Measurements from ENCODE around the gene ITSN2. TPM values are rescaled to one million over a fixed set of nuclear protein-coding genes. Genes with fewer than 3 reads are reported as not detected.
"Not testable (repeated sequence)": the region's sequence is repeated elsewhere in the genome, so short reads cannot be mapped to it uniquely, and the experiment has no call there.

Gene ITSN2
- 13.2 TPM for polyA plus RNA-seq (2013, experiment 1 of 2; ENCODE audit: insufficient read length)
- polyA plus RNA-seq (2013, experiment 2 of 2; ENCODE audit: insufficient read length) = 12.6 TPM

DNA sequence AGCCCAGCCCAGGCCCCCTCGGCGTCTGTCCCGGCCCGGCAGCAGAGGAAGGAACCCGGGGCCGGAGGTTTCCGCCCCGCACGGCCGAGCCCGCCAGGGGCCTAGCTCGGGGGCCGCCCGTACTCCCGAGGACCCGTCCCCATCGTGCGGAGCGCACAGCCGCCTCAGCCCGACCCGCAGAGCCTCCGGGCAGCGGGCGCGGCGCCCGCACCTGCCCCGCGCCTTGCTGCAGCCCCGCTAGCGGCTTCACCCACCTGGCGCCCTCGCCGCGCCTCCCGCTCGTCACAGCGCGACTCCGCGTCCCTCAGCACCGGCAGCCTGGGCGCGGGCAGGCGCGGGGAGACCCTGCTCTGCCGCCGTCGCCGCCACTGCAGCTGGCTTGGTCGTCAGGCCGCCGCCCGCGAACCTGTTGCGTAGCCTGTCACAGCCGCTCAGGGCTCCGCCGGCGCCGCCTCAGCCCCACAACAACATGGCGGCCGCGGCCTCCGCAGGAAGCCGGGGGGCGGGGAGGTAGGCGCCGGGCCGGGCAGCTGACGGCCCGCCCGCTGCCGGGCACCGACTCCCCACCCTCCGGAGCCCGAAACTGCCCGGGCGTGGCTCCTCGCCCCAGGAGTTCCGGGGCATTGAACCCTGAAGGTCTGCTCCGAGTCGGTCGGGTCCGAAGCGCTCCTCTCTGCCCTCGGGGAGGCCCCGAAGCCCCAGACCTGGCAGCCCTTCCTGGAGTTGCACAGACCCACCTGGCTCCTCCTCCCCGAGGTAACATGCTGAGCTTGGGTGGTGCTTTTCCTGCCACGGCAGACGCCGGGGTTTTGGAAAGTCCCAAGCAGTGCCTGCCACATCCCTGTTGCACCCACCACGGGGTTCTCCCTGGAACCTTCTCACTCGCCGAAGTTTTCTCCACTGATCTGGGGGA, at the start of gene ITSN2:
Gene ITSN2 (minus strand): TSS at position 487 of the 913 bp plus-strand sequence. CDS start 32,454 bp downstream, outside the sequence.
- DNase-seq = peak; percentile 66

DNA sequence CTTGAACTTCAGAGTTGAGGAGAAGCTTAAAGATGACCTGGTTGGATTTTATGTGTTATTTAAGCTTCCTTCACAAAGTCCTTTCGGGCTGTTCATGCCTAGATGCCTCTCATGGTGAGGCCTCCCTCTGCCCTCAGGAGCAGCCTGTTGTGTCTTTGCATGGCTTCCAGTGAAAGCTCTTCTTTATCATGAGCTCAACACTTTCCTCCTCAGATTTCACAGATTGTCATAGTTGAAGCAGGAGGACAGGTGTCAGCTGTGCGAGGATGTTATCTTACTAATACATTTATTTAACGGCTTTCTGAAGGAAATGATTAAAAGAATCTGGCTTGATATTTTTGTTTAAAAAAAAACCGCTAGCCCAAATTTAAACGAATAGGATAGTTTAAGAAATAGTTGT, 48.8 kb upstream of the ITSN2 start:
- no peak for DNase-seq

DNA sequence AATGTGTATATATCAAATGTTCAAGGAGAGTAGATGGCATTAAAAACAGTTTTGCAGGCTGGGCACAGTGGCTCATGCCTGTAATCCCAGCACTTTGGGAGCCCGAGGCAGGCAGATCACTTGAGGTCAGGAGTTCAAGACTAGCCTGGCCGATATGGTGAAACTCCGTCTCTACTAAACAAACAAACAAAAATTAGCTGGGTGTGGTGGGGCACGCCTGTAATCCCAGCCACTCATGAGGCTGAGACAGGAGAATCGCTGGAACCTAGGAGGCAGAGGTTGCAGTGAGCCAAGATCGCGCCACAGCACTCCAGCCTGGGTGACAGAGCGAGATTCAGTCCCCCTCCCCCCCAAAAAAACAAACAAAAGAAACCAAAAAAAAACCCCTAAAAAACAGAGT, 48.4 kb upstream of the ITSN2 start:
- not testable (repeated sequence) for DNase-seq

DNA sequence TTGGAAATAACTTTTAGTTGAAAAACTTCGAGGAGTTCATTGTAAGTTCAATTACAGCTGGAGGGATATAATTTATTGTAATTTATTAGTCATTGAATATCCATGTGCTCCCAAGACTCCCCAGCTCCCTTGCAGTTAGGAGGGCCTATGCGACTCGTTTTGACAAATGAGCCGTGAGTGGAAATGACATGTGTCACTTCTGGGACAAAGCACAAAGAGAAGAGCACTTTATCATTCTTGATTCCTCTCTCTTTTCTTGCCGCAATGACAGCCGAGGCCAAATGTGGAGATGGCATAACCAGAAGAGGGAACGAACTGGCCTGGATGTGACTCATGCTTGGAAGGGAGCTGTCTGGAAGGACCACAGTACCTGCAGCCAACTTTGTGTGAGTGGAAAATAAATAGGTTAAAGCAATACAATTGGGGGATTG, 44.2 kb upstream of the ITSN2 start:
- peak; percentile 36 for DNase-seq

DNA sequence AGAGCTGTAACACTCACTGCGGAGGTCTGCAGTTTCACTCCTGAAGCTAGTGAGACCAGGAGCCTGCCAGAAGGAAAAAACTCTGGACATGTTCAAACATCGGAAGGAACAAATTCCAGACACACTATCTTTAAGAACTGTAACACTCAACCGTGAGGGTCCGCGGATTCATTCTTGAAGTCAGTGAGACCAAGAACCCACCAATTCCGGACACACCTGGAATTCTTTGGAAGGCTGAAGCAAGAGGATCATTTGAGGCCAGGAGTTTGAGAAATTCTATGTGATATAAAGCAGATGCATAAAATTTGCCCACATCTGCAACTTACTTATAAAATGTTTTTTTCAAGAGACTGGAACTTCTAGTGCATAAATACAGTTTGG, 43.5 kb upstream of the ITSN2 start:
- no peak for DNase-seq

DNA sequence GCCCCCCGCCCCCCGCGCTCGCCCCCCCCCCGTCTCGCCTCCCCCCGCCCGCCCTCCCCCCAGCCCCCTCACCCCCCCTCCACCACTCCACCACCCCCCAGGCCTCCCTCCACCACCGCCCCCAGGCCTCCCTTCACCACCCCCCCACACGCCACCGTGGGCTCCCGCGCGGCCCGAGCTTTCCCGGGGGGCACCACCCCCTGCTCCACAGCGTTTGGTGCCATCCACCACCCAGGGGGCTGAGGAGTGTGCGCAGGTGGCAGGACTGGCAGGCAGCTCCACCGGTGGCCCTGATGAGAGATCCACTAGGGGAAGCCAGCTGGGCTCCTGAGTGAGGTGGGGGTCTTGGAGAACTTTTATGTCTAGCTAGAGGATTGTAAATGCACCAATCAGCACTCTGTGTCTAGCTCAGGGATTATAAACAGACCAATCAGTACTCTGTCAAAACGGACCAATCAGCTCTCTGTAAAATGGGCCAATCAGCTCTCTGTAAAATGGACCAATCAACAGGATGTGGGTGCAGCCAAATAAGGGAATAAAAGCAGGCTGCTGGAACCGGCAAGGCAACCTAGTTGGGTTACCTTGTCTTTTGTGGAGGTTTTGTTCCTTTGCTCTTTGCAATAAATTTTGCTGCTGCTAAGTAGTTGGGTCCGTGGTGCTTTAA, 43.0 kb upstream of the ITSN2 start:
- no peak for DNase-seq

DNA sequence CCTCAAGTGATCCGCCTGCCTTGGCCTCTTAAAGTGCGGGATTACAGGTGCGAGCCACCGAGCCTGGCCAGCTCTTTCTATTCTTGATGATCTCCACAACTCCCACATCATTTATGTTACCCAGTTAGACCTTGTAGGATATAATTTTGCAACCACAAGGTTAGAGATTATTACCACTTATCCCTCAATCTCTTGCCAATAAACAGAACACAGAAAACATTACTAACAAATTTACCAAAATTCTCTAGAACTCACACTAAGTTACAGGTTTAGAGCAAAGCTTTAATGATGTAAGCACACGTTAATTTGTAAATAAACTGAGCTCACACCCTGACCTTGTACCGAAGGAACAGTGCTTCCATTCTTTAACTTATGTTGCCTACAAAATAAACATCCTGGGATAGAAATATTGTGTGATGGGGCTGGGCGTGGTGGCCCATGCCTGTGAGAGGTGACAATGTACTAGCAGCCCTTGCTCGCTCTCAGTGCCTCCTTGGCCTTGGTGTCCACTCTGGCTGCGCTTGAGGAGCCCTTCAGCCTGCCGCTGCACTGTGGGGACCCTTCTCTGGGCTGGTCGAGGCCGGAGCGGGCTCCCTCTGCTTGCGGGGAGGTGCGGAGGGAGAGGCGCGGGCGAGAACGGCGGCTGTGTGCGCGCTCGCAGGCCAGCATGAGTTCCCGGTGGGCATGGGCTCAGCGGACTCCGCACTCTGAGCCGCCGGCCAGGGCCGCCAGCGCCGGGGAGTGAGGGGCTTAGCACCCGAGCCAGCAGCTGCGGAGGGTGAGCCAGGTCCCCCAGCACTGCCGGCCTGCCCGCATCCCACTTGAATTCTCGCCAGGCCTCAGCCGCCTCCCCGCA, 42.1 kb upstream of the ITSN2 start:
- no peak for DNase-seq

DNA sequence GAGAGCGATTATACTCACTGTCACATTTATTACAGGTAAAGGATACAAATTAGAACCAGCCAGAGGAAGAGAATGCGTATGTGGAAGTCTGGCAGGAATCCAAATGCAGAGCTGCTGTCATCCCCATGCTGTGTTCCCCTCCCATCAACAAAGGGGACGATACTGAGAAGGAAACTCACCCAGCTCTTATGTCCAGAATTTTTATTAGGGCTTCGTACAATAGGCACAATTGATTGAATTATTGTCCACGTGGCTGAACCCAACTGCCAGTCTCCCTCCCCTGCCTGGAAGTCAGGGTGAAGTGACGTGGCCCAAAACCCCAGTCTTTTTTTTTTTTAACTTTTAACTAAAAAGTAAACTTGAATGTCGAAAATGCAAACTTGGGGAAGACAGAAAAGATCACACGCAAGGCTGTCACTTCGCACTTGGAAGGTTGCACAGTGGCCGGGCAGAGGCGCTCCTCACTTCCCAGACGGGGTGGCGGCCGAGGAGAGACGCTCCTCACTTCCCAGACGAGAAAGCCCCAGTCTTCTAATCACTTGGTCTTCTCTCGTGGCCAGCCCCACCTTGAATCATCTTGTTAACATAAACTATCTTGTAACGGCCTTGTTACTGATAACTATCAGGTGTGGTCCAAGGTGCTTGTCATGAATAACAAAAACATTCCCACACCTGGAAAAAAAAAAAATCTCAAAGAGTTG, 40.0 kb upstream of the ITSN2 start:
- no peak for DNase-seq

DNA sequence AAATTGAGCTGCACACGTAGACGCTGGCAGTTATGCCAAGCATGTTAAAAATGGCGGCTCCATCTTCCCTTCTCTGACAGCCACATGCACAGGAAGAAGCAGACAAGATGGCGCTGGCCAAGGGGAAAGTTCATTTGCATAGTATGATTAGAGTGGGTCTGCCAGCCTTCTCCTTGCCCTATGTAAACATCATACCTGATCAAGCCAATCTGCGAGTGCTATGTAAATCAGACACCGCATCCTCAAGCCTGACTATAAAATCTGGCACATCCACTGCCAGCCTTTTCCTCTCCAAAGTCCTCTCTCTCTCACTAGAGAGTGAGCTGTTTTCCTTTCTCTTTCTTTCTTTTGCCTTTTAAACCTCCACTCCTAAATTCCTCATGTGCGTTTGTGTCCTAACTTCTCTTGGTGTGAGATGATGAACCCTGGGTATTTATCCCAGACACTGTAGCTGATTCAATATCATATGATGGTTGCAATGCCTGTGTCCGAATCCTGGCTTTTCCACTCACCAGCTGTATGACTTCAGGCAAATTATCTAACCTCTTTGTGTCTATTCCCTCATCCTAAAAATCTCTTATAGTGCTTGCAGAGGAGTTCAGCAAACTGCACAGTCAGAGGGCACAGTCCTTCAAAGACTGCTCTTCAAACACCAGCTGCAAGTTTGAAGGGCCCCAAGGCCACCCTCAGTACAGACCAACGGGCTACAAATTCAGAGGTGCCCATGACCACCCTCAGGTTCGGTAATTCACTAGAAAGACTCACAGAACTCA, 39.3 kb upstream of the ITSN2 start:
- no peak for DNase-seq

DNA sequence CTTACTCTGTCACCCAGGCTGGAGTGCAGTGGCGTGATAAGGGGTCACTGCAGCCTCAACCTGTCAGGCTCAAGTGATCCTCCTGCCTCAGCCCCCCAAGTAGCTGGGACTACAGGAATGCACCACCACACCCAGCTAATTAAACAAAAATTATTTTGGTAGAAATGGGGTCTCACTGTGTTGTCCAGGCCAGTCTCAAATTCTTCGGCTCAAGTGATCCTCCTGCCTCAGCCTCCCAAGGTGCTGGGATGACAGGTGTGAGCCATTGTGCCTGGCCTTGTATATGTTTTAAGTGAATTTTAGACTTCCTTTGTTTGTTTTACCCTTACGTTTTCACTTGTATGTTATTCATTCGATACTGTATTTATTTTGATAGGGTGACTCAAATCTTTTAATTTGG, 34.7 kb upstream of the ITSN2 start:
- DNase-seq = no peak

DNA sequence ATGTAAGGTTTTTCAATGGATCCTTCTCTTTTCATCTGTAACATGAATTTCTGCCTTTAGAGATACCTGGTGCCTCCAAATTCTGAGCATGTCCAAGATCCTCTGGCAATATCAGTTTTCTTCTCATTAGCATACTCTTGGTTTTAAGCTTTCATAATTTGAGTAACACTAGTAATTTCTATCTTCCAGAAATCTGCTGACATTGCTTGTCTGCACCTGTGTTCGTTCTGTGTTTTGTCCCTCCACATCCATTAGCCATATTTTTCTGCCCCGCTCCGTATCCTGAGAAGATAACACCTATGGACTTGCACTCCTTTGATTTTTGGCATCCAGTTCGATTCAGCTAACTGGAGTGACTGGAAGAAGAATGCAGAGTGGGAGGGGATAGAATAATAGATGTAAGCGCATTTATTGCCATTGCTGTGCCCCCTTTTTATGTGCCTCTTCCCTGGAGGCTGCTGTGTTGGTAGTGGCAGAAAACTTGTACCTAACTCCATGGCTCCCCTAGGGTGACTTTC, 32.3 kb upstream of the ITSN2 start:
- no peak for DNase-seq

DNA sequence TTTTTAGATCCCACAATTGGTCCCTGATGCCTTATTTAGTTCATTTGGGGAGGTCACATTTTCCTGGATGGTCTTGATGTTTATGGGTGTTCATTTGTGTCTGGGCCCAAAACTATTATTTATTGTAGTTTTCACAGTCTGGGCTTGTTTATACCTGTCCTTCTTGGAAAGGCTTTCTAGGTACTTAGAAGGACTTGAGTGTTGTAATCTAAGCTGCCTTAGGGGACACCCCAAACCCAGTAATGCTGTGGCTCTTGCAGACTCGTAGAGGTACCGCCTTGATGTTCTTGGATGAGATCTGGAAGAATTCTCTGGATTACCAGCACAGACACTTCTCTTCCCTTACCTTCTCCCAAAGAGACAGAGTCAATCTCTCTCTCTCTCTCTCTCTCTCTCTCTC, 25.0 kb upstream of the ITSN2 start:
- no peak for DNase-seq

DNA sequence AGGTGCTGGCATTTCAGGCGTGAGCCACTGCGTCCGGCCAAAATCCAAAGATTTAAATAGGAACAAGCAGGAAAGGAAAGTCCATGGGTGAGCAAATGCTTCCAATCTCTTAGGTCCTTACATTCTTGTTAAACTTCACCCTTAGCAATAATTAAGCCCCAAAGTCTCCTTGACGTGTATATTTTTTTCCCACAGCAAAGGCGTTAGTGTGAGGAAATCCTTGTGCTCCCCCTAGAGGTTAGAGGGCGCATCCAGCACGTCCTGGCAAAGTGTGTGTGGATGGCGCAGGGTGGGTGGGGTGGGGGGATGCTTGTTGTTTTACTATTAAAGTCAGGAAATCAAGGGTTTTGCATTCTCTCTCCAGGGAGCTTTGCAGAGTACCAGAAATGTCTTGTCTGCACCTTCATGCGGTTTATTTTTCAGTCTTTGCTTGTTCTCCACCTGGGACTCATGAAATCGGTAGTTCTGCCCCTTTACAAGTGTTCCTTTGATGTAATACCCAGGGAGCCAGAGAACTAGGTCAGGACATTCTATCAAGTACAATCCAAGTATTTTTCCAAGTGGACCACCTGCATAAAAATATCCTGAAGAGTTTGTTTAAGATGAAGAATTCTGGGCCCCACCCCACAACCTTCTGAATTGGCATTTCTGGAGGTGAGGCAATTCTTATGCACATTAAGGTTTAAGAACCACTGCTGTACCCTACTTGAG, 22.2 kb upstream of the ITSN2 start:
- peak; percentile 64 for DNase-seq

DNA sequence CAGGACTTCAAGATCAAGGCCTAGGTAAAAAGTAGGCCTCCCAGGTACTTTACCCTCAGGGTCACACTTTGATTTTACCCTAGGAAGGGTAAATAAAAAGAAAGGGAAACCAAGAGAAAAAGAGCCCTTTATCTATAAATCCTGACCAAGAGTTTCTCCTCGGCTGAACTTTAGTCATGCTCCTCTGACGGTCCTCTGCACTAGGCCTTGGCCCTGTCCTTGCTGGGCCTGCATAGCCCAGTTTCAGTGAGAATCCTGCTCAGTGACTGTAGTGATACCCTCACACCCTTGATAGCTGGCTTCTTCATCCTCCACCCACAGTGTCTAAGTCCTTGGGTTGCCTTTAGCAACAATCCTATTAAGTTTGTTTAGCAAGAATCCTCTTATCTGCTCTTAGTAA, 20.5 kb upstream of the ITSN2 start:
- DNase-seq = no peak

DNA sequence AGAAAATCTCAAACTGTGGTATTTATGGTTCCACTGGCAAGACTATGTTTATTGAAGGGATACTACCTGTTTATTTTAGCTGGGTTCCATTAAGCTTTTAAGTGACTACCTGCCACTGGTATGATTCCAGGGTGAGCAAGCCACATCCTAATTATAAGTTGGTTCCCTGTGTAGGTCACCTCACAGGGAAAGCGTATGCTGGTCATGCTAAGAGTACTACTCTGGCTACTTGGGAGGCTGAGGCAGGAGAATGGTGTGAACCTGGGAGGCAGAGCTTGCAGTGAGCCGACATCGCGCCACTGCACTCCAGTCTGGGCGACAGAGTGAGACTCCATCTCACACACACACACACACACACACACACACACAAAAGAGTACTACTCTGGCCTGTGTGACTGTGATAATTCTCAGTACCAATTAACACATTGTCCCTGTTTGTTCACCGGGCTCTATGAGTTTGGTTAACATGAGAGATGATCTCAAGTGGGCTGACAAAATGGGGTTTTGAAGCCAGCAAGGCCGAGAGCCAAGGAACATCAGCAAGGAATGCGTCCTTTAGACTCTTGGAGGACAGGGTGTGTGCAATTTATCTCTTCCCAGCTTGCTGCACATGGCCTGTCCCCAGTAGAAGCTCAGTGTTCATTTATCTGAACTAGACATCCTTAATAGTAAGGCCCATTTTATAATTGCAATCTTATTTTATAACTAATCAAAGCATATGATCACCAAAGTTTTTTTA, 15.2 kb upstream of the ITSN2 start:
- DNase-seq = no peak

DNA sequence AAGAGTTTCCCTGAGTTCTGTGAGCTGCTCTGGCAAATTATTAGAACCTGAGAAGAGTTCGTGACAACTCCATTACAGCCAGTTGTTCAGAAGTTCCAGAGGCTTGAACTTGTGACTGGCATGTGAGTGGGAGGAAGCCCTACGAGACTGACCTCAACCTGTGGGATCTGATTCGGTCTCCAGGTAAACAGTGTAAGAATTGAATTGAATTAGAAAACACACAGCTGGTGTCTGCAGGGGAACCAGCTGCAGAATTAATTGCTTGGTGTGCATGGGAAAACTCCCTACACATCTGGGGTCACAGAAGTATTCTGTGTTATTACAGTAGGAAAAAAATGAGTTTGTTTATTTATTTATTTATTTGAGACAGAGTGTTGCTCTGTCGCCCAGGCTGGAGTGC, 14.0 kb upstream of the ITSN2 start:
- no peak for DNase-seq

DNA sequence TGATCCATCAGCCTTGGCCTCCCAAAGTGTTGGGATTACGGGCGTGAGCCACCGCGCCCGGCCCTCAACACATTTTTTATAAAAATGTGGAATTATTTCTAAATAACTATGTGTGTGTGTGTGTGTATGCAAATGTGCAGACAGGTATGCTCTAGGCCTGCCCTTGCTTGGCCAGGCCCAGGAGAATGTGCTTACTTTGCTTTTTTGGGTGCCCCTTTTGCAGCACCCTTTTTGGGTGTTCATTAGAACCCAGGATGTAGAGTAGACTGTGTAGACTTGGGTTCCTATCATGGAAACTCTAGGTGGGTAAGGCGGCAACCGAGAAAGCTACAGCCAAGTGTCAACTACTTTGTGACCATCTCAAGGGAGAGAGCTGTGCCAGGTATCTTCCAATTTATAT, 11.7 kb upstream of the ITSN2 start:
- no peak for DNase-seq

DNA sequence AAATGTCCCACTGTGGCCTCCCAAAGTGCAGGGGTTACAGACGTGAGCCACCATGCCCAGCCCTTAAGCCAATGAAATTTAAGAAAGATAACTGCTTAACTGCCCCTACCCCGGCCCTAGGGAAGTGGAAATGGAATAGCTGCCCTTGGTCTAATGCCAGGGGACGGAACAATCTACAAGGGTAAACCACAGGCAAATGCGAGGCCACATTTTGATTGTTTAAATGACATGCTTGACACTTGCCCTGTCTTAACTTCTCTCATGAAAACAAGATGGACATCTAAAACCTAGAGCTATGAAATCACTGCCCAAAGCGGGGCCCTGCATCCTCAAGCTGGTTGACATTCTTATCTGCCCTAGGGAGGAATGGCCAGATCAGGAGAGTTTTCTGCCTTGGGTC, 5.5 kb upstream of the ITSN2 start:
- DNase-seq = no peak

DNA sequence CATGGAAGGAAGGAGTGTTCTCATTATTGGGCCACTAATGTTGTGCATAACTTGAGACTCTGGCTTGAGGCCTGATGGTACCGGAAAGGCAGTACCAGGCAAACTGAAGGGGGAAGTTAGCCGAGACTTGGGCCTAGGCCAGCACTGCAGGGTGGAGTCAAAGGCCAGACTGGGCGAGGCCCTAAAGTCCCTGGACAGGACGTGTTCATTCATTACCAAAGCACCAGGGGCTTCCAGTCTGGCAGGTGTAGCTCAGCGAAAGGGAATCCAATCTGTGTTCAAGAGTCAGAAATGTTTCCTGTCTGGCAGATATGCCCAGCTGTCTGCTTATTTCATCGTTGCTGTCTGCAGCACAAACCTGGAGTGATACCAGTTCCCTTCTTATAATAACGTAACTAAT, 4.7 kb upstream of the ITSN2 start:
- no peak for DNase-seq

DNA sequence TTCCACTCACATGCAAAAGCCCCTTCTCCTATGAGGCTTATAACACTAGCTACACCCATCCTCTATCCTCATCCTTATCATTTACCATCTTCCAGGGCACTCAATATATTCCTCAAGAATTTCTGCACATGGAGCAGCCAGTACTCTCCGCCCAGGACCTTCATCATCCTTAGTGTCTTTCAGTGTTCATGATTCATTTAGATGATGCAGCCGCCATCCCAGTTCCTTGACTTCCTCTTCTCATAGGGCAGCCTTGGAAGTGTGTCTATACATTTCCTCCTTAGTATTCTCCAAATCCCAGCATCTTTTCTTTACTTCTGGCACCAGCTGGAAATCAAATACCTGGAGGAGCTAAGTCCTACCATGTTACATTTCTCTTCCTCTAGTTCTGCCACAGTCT, 3.0 kb upstream of the ITSN2 start:
- no peak for DNase-seq
